GM12872 (cell line): ENCODE results near the gene DGKG.

Experiments
- TF ChIP-seq, protein P1 (sequence below): IDR thresholded peaks from 3 replicates; pipeline ENCODE4 v1.5.1; 2011; ENCODE audit warnings: low read depth, mild to moderate bottlenecking, low read length, moderate library complexity; ENCODE audit not compliant: insufficient read depth

DGKG gene

DNA sequence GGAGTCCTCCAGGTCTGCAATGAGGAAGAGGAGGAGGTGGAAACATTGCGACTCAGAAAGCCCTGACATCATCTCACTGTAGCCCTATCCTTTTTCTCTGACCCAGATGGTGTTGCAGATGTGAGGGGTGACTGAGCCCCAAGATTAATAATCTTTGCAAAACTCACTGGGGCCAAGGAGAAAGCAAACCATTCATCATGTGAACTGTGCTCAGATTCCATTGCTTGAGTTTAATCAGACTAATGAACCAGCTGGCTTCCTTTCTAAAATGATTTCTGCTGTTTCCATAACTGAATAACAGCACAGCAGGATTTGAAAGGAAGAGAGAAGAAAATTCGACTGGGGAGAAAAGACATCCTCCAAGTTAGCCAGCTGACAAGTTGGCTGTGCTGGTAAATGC is 13.4 kb upstream of the DGKG start:
- TF ChIP-seq, protein P1, sequence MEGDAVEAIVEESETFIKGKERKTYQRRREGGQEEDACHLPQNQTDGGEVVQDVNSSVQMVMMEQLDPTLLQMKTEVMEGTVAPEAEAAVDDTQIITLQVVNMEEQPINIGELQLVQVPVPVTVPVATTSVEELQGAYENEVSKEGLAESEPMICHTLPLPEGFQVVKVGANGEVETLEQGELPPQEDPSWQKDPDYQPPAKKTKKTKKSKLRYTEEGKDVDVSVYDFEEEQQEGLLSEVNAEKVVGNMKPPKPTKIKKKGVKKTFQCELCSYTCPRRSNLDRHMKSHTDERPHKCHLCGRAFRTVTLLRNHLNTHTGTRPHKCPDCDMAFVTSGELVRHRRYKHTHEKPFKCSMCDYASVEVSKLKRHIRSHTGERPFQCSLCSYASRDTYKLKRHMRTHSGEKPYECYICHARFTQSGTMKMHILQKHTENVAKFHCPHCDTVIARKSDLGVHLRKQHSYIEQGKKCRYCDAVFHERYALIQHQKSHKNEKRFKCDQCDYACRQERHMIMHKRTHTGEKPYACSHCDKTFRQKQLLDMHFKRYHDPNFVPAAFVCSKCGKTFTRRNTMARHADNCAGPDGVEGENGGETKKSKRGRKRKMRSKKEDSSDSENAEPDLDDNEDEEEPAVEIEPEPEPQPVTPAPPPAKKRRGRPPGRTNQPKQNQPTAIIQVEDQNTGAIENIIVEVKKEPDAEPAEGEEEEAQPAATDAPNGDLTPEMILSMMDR = no peak

DNA sequence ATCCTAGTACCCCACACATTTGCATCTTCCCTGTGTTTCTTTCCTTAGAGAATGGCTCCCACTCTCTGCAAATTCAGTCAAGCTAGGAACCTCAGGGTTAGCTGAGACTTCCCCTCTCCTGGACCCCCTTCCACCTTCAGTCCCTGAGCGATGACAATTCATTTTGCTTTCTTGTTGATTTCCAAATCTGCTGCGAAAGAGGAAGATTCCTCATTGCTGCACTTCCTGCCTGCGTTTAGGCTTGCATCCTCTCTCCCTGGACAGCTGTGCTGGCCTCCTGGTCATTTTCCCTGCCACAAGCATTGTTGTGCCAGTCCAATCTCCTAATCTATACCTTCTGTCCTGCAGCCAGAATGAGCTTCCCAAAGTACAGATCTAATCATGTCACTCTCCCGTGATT is 12.3 kb upstream of the DGKG start:
- TF ChIP-seq, protein P1 = no peak

DNA sequence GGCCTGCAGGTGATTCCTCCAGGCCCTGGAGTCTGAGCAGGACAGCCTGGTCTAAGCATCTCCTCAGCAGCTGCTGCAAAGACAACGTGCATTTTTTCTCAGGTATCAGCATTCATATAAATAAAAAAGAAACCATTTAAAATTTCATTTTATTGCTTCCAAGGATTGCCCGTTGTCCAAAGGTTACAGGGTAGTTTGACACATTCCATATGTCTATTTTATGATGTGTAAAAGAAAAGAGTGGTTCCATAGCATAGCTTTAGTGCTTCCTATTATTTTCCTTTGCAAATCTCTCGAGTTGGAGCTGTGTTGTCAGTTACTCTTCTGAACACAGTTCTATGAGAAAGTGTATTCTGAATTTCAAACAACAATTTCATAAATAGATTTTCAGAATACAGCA is 7.2 kb upstream of the DGKG start:
- TF ChIP-seq, protein P1 = no peak

DNA sequence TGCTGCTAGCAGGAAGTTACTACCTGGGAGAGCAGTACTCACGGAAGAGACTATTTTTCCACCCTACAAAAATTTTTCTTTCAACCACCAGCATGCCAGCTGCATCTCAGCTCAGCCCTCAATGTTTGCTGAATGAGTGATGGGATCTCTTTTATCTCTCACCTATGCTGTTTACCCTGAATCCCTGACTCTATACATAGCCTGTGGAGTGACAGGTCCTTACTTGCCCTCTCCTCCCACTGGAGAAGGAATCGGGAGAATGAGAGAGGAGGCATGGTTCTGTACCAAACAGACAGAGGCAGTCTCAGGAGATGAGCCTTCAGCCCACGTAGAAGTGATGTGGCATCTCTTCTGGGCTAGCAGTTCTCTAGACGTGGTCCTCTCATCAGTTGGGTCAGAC is 6.7 kb upstream of the DGKG start:
- TF ChIP-seq, protein P1 = no peak

DNA sequence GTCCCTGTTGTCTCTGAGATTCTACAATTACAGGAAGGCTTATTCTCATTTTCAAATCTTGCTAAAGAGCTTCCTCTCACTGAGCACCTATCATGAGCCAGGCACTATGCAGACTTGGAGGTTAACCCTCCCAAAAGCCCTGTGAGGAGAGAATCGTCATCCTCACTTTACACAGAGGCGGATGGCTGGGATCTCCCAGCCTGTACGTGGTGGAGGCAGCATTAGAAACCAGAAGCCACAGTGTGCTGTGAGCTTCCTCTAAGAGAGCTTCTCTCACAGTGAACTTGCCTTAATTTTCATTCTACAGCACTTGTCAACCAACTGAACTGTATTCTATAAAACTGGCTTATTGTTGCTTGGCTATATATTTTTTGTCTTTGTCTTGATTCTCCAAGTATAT is 6.1 kb upstream of the DGKG start:
- TF ChIP-seq, protein P1 = no peak

DNA sequence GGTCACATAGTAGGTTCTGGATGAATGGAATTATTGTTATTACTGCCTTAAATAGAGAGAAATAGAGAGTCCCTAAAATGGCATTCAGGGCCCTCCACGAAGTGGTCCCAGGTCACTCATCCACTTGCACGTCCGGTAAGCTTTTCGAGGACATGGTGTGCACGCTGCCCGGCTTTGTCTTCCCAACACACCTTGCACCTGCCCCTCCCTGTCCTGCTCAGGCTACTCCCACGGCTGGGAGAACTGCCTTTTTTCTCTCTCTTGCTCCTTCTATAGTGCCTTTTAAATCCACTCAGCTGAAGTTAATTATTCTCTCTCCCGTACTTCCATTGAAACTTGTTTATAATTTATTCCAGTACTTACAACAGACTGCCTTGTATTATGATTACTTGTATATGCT is 5.6 kb upstream of the DGKG start:
- TF ChIP-seq, protein P1 = no peak

DNA sequence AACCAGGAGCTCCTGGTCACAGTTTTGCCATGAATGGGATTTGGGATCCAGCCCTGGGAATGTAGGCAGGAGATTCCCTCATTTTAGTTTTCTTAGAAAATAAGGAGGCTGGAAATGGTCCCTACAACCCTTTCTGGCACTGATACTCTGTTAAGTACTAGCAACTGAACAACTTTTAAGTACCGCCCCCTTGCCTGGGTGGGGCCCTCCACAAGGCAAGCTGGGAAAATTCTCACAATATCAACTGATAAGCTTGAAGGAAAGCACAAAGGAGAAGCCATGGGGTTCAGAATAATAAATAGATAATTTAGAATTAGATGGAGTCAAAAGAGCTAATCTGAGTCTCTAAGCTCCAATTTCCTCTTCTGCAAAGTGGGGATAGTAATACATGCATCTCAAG is 4.2 kb upstream of the DGKG start:
- TF ChIP-seq, protein P1 = no peak

DNA sequence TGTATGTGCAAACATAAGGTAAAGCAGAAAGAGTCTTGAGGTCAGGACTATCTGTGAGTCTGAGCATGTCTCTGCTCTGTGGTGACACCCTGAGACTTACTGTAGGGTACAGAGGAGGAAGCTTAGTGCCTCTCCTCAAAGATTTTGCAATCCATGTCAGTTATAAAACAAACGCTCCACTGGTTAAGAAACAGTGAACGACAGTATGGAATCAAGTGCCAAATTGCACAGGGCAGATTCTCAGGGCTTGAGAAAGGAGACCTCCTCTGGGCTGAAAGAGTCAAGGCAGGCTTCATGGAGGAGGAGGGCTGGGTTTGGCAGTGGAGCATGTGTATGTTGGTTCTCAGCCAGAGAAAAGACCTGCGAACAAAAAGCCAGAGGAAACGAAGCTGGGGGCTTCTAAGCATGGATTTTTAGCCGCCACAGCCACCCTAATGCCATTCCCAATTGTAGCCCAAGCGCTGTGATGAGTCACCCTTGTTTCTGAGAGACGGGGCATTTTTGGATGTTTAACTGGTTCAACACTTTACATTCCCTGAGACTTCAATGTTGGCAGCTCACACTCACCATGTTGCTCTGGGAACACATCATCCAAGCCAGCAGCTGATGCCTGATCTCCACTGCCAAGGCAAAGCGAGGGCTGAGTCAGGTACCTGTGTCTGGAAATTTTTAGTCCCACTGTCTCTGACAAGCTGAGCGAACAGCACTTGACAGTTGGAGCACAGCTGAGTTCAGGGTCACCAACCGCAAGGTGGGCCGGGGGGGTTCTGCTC is 3.4 kb upstream of the DGKG start:
- TF ChIP-seq, protein P1 = no peak
